Measurements from ENCODE around the gene PARS2.

DNA sequence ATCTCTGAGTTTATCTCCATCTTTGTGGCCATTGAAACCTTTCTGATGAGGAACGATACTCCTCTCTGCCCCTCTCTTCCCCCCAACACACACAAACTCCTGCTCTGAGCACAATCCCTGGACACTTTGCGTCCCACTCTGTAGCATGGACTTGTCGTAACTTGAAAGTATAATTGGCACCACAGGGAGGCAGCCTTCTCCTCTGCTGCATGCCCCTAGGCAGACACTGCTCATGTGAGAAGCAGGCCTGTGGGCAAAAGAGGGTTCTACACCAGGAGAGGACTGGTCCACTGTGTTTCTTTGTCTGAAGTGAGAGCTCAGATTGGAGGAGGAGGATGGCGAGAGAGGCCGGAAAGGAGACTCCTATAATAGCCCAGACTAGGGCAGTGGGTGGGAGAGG lies 3.8 kb upstream of the PARS2 start:
- TF ChIP-seq ATF3 (IDR thresholded peaks at IDR 0.05) = no peak
- no peak for TF ChIP-seq TAF1 (conservative IDR thresholded peaks at IDR 0.05)
- TF ChIP-seq YY1 (IDR thresholded peaks at IDR 0.05) = no peak
- TF ChIP-seq, protein P1, sequence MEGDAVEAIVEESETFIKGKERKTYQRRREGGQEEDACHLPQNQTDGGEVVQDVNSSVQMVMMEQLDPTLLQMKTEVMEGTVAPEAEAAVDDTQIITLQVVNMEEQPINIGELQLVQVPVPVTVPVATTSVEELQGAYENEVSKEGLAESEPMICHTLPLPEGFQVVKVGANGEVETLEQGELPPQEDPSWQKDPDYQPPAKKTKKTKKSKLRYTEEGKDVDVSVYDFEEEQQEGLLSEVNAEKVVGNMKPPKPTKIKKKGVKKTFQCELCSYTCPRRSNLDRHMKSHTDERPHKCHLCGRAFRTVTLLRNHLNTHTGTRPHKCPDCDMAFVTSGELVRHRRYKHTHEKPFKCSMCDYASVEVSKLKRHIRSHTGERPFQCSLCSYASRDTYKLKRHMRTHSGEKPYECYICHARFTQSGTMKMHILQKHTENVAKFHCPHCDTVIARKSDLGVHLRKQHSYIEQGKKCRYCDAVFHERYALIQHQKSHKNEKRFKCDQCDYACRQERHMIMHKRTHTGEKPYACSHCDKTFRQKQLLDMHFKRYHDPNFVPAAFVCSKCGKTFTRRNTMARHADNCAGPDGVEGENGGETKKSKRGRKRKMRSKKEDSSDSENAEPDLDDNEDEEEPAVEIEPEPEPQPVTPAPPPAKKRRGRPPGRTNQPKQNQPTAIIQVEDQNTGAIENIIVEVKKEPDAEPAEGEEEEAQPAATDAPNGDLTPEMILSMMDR (IDR thresholded peaks at IDR 0.05; ENCODE audit: low read depth, low read length, missing input control) = peak; percentile 5
- TF ChIP-seq RAD21 (IDR thresholded peaks at IDR 0.05) = peak; percentile 41 to 59
- TF ChIP-seq GABPA (IDR thresholded peaks at IDR 0.05 in 1 of 2, conservative IDR thresholded peaks at IDR 0.05 in 1 of 2) = no peak
- no peak for TF ChIP-seq NR2F2 (IDR thresholded peaks at IDR 0.05)
- no peak for TF ChIP-seq RXRA (IDR thresholded peaks at IDR 0.05)

Data from liver (tissue), 3 donors.